Spleen (tissue), 7 donors: ENCODE results near the gene SNX32.

Experiments
- CTCF ChIP-seq, 11 experiments: fragments of 200-600 bp in 7 of 11; fragments of 450-650 bp in 4 of 11; sonication (generic) in 4 of 11; IDR thresholded peaks in 8 of 11; conservative IDR thresholded peaks in 3 of 11; 1 replicate in 7 of 11; 2 replicates in 4 of 11; pipeline versions ENCODE4 v1.4.0 to v1.8.0; 2016 to 2021; ENCODE audit warnings: antibody characterized with exemption in 11 of 11, inconsistent platforms in 4 of 11, mild to moderate bottlenecking in 1 of 11
- POLR2A ChIP-seq, 3 donors: fragments of 450-650 bp; IDR thresholded peaks; one replicate each; pipeline ENCODE4 v1.5.1; 2017; ENCODE audit warnings: antibody characterized with exemption in 3 of 3, mild to moderate bottlenecking in 1 of 3
- POLR2AphosphoS5 ChIP-seq, 3 donors: sonication (generic); formaldehyde crosslinking; IDR thresholded peaks; one replicate each; pipeline ENCODE4 v1.5.1; 2017; ENCODE audit warnings: antibody characterized with exemption in 3 of 3
- donor health status: DM: no; HTN: no; CAD: no; lungs with moderate emphysema.
- donor health status: DM: no; HTN: no; CAD: no.
- donor health status: DM: no; HTN: no; CAD: no.

- no peak for TF ChIP-seq POLR2AphosphoS5 (IDR thresholded peaks at IDR 0.05)
- TF ChIP-seq CTCF (IDR thresholded peaks at IDR 0.05 in 8 of 11, conservative IDR thresholded peaks at IDR 0.05 in 3 of 11), result no peak
- no peak for TF ChIP-seq POLR2A (IDR thresholded peaks at IDR 0.05)
Measured at GRCh38 chr11:65885808-65886536, 52.2 kb downstream of the SNX32 start.
